Stimulated activated CD8-positive, alpha-beta memory T cell treated with anti-CD3 and anti-CD28 coated beads, Interleukin-4, amount 100 ng/mL, for 1 hour (primary cell): ENCODE measurements around the gene UNC13A.

ENCODE experiments used
- DNase-seq, 2 donors: peaks; one replicate each; pipeline ENCODE4 v3.0.0-alpha.2; 2020; ENCODE audit warnings: low read depth in 2 of 2, low spot score in 1 of 2

UNC13A gene

DNA sequence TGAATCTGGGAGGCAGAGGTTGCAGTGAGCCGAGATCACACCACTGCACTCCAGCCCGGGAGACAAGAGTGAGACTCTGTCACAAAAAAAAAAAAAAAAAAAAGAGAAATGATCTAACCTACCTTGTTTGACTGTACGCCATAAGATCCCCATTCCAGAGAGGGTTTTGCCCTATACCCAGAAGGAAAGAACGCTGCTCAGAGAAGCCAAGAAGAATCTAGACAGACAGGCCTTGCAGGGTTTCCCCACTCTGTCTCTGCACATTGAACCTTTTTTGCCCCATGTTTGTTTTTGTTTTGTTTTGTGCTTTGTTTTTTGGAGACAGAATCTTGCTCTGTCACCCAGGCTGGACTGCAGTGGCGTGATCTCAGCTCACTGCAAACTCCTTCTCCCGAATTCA, 23.7 kb upstream of the UNC13A start:
- DNase-seq = no peak

- no peak for DNase-seq
Observed at GRCh38 chr19:17706750-17707181, 18.6 kb upstream of the UNC13A start.

GRCh38 chr19:17703824-17704463, 15.8 kb upstream of the UNC13A start:
- DNase-seq = peak; percentile 52 to 55

DNA sequence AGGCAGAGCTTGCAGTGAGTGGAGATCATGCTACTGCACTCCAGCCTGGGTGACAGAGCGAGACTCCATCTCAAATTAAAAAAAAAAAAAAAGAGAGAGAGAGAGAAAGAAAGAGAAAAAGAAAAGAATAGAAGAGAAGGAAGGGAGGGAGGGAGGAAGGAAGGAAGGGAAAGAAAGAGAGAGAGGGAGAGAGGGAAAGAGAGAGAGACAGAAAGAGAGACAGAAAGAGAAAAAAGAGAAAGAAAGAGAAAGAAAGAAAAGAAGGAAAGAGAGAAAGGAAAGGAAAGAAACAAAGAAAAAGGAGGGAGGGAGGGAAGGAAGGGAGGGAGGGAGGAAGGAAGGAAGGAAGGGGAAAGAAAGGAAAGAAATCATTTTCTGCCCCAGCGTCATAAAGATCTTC, 7.0 kb upstream of the UNC13A start:
- no peak for DNase-seq

GRCh38 chr19:17692566-17692965, 4.4 kb upstream of the UNC13A start:
- DNase-seq = no peak

DNA sequence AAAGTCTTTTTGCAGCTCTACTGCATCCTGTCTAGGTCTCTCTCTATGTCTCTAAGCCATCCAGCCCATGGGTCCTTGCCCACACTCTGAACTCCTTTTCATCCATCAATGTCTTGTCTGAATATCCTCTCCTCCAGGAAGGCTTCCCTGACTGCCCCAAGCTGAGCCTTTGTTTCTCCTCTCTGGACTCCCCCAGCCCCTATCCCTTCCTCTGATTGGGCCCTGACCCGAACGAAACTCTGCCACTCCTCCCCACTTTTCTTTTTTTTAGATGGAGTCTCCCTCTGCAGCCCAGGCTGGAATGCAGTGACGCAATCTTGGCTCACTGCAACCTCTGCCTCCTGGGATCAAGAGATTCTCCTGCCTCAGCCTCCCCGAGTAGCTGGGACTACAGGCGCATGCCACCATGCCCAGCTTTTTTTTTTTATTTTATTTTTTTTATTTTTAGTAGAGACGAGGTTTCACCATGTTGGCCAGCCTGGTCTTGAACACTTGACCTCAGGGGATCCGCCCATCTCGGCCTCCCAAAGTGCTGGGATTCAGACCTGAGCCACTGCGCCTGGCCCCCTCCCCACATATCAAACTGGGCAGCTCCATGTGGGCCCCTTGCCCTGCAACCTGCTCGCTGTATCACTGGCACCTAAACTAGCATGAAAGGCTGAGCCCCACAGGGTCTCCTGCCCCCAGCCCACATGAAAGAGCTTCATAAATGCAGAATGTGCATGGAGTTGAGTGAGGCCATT, 870 bp upstream of the UNC13A start:
- no peak for DNase-seq

DNA sequence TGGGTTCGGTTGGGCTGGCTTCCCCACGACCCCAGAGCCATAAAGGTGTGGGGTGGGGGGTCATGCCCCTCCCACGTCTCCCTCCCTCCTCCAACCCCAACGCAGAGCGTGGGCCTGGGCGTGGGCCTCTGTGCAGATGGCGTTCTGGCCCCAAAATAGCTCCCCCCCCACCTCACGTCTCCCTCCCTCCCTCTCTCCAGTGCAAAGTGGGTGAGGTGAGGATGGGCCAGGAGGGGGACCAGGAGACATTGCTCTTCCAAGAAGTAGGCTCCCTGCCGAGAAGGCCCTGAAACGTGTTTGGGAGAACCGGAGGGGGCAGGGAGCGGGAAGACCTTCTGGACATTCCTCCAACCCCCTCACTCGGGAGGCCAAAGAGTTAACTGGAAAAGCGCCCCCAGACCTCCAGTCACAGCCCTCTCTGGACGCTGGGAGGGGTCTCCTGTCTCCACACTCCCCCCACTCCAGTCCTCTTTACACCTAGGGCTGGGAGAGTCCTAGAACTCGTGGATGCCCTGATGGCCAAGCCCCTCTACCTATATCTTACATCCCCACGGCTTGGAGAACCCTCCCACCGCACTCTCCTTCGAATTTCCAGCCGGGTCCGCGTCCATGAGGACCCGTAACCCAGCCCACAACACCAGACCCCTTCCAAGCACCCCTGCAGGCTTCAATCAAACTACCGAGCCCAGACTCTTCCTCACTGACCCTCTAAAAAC, 855 bp downstream of the UNC13A start:
- DNase-seq = no peak

DNA sequence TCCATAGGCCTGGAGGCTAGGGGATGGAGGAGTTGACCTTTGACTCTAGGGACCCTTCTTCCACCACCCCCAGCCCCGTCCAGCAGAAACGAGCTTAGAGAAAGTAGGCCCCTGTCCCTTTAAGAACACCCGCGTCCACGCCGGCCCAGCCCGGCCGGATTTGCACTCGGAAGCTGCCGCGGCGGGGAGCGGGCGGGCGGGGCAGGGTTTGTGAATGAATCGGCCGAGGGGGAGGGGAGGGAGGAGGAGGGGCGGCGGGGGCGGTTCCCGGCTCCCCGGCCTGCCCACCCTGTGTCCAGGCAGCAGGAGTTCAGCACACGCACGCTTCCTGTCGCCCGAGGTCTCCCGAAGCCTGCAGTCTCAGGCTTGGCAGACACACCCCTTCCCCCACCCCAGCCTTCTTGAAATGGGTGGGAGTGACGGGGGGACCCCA, 1.5 kb downstream of the UNC13A start:
- DNase-seq = no peak

DNA sequence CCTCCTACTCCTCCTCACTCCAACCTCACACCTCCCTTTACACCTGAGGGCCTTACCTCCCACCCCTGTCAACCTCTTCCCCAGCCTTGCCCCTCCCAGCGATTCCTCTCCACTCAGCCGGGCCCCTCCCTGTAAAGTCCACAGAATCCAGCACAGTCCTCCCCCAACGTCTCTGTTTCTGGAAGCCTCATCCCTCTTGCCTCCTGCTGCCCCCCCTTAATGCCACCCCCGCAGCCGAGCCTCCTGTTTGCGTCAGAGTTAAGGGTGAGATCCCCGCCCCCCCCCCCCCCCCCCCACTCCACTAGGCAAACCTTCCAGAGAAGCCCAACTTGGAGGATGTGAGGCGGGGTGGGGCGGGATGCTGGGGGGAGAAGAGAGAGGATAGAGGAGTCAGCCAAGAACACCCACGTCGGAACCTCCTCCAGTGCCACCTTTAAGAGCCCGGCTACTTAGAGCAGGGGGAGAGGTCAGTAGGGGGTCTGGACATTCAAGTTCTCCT, 2.1 kb downstream of the UNC13A start:
- no peak for DNase-seq

- no peak for DNase-seq
Observed at GRCh38 chr19:17685451-17686022, 2.6 kb downstream of the UNC13A start.

- no peak for DNase-seq
Observed at GRCh38 chr19:17684256-17684655, 3.9 kb downstream of the UNC13A start.

GRCh38 chr19:17683078-17683477, 5.1 kb downstream of the UNC13A start:
- DNase-seq = no peak

GRCh38 chr19:17682273-17682672, 5.9 kb downstream of the UNC13A start:
- DNase-seq = no peak

DNA sequence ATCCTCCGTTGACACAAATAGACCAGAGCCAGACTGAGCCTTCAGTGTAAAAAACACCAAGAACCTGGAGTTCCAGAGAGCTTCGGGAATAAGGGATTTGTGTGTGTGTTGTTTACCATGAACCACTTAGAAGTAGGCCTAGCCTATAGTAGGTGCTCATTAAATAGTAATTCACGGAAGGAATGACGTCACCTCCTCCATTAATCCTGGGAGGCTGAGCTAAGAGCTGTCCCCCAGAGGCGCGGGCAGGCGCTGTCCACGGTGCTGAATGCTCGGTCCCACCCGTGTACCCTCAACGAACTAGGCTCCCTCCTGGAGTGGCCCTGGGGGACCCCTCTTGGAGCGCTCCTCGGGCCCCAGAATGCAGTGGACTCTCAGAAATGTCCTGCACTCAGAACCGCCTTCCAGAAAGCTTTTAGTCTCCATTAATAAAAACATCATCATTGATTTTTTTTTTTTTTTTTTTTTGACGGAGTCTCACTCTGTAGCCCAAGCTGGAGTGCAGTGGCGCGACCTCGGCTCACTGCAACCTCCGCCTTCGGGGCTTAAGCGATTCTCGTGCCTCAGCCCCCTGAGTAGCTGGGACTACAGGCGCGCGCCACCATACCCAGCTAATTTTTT, 6.5 kb downstream of the UNC13A start:
- DNase-seq = peak in 1 of 2 donors; percentile 3

DNA sequence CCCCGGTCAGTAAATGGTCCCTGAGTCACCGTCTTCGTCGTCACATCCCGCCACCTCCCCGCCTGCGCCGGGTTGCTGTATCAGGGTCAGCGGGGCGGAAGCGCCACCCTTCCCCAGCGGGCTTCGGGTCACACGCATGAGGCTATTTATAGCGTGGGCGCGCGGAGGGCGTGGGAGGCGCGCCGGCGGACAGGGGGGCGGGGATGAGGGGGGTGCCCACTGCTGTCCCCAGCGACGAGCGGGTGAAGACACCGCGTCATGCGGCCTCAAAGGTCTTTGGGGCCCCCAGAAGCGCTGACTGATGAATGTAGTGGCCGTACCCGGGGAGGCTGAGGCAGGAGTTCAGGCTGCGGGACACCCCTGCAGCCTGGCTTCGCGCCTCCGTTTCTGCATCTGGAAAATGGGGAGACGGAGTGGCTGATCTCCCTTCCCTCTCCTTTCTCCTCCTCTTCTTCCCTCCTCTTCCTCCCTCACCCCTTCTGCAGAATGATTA, 7.9 kb downstream of the UNC13A start:
- peak; percentile 16 to 21 for DNase-seq

DNA sequence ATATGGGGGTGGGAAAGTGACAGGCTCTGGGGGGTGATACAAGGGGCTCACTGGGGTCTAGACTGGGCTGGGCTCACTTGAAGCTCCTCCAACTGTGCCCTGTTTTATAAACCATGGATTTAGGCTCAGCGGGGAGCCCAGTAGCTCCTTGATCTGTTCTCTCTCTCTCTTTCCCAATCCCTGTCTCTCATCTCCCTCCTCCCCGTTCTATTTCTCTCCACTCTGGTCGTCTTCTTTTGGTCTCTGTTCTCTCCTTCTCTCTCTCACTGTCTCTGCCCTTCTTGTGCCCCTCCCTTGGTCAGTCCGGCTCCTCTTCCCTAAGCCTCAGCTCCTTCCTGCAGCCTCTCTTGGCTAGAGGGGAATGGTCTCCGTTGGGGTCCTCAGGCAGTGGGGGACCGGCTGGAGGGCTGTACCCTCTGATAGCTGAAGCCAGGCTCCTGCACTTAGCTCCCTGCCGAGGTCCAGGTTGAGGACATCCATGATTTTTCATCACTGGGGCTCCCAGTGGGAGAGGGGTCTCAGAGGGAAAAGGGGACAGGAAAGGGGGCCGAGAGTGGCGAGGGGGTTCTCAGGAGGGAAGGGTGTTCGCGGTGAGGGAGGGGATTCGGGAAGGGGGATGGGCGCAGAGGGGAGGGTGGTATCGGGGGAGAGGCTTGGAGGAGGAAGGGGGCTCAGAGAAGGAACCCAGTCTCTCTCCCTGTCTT, 8.5 kb downstream of the UNC13A start:
- no peak for DNase-seq

DNA sequence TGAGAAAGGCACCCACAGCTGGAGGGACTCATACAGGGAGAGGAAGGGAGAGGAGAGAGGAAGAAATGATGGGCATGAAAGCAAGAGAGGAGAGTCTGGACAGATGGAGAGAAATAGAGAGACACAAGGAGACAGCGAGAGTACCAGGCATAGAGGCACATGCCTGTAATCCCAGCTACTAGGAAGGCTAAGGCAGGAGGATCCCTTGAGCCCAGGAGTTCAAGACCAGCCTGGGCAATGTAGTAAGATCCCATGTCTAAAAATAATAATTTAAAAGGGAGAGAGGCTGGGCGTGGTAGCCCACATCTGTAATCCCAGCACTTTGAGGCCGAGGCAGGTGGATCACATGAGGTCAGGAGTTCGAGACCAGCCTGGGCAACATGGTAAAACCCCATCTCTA, 9.3 kb downstream of the UNC13A start:
- no peak for DNase-seq

DNA sequence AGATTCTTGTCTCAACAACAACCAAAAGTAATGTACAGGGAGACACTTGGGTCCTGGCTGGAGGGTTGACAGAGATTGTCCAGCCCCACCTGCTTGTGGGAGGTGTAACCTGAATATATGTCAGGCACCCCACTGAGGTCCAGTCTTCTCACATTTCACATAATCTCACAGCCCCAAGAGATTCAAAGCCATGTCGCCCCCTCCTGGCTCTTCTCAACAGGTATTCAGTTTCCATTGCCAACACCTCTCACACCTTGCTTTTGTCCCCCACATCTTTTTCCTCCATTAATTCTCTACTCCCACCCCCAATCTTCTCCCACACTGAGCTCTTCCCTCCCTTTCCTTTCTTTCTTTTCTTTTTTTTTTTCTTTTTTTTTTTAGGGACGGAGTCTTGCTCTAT, 11.2 kb downstream of the UNC13A start:
- no peak for DNase-seq

GRCh38 chr19:17676295-17676694, 11.9 kb downstream of the UNC13A start:
- no peak for DNase-seq
